K562 (cell line): ENCODE measurements around the gene ZNF624.

Experiments
- CTCF ChIP-seq, 3 experiments: IDR thresholded peaks in 2 of 3; conservative IDR thresholded peaks in 1 of 3; 2 replicates each; pipeline ENCODE4 v1.5.1; 2011 to 2012; ENCODE audit warnings: low read length in 3 of 3, mild to moderate bottlenecking in 3 of 3, control low read depth in 2 of 3, improper control_type of control experiment in 1 of 3, inconsistent platforms in 1 of 3, low read depth in 1 of 3, mixed read lengths in 1 of 3, moderate library complexity in 1 of 3; ENCODE audit not compliant: insufficient read depth in 2 of 3
- E2F5 ChIP-seq: sonication (generic); formaldehyde crosslinking; IDR thresholded peaks from 2 replicates; pipeline ENCODE4 v1.8.0; 2022; ENCODE audit warnings: mild to moderate bottlenecking, missing genetic modification reagents
- POLR2A ChIP-seq: fragments of 450-650 bp; conservative IDR thresholded peaks from 2 replicates; pipeline ENCODE4 v1.6.1; 2016
- POLR2H ChIP-seq: IDR thresholded peaks from 2 replicates; pipeline ENCODE4 v1.6.1; 2016; ENCODE audit warnings: missing genetic modification characterization, low read depth, mild to moderate bottlenecking, control low read depth, missing compliant biosample characterization, moderate library complexity
- PTTG1 ChIP-seq: fragments of 450-650 bp; IDR thresholded peaks from 2 replicates; pipeline ENCODE4 v1.6.1; 2016; ENCODE audit warnings: low read depth, mild to moderate bottlenecking, missing genetic modification characterization, missing compliant biosample characterization
- RREB1 ChIP-seq: fragments of 250-450 bp; sonication (Bioruptor Pico); IDR thresholded peaks from 2 replicates; pipeline ENCODE4 v1.4.0; 2020
- SFPQ ChIP-seq: fragments of 200-400 bp; formaldehyde crosslinking; IDR thresholded peaks from 2 replicates; pipeline ENCODE4 v1.6.1; 2017; ENCODE audit warnings: mild to moderate bottlenecking, low read depth, low read length, moderate library complexity
- TAF9B ChIP-seq: fragments of 450-650 bp; IDR thresholded peaks from 2 replicates; pipeline ENCODE4 v1.6.1; 2018; ENCODE audit warnings: mild to moderate bottlenecking; ENCODE audit not compliant: partially characterized antibody
- THAP7 ChIP-seq: fragments of 250-450 bp; sonication (Bioruptor Pico); IDR thresholded peaks from 2 replicates; pipeline ENCODE4 v1.5.0; 2021
- THRB ChIP-seq: fragments of 450-650 bp; formaldehyde crosslinking; conservative IDR thresholded peaks from 2 replicates; pipeline ENCODE4 v1.4.0; 2022; ENCODE audit warnings: mild to moderate bottlenecking, missing genetic modification characterization

- TF ChIP-seq RREB1 (CRISPR knock-in tag) (no peak), PTTG1 (tag) (no peak), POLR2A (peak; percentile 73), SFPQ (no peak), THAP7 (CRISPR knock-in tag) (no peak), THRB (CRISPR knock-in tag) (no peak), CTCF (IDR thresholded peaks at IDR 0.05 in 2 of 3, conservative IDR thresholded peaks at IDR 0.05 in 1 of 3; ENCODE audit: insufficient read depth in 2 of 3, low read depth in 1 of 3, low read length in 3 of 3) (no peak), E2F5 (CRISPR knock-in tag) (no peak), TAF9B (no peak), POLR2H (no peak)
Observed at GRCh38 chr17:16653367-16654041, at the start of gene ZNF624.
